ENCODE data around the gene ZNF83.

GRCh38 chr19:52637718-52638585, at the start of gene ZNF83:
- no peak for TF ChIP-seq RAD21 (conservative IDR thresholded peaks at IDR 0.05)
- TF ChIP-seq, protein P1, sequence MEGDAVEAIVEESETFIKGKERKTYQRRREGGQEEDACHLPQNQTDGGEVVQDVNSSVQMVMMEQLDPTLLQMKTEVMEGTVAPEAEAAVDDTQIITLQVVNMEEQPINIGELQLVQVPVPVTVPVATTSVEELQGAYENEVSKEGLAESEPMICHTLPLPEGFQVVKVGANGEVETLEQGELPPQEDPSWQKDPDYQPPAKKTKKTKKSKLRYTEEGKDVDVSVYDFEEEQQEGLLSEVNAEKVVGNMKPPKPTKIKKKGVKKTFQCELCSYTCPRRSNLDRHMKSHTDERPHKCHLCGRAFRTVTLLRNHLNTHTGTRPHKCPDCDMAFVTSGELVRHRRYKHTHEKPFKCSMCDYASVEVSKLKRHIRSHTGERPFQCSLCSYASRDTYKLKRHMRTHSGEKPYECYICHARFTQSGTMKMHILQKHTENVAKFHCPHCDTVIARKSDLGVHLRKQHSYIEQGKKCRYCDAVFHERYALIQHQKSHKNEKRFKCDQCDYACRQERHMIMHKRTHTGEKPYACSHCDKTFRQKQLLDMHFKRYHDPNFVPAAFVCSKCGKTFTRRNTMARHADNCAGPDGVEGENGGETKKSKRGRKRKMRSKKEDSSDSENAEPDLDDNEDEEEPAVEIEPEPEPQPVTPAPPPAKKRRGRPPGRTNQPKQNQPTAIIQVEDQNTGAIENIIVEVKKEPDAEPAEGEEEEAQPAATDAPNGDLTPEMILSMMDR (IDR thresholded peaks at IDR 0.05; ENCODE audit: poor library complexity, severe bottlenecking), result no peak
- TF ChIP-seq EZH2 (IDR thresholded peaks at IDR 0.05; ENCODE audit: borderline replicate concordance, insufficient read depth, low read length, poor library complexity, severe bottlenecking), result no peak
- no peak for TF ChIP-seq EP300 (conservative IDR thresholded peaks at IDR 0.05; ENCODE audit: poor library complexity, severe bottlenecking)
- peak; percentile 87 for TF ChIP-seq MXI1 (conservative IDR thresholded peaks at IDR 0.05; ENCODE audit: poor library complexity, severe bottlenecking)

Measured in neural cell (in vitro differentiated cells).